Skeletal muscle cell (primary cell): Measurements from ENCODE around the gene EDN2.

ENCODE experiments used
- DNase-seq: peaks from one replicate; pipeline ENCODE4 v3.0.0-alpha.2; 2010; ENCODE audit warnings: low read depth
- H3K4me3 ChIP-seq: 2 replicates; pipeline ENCODE4 v1.5.1; 2011; ENCODE audit warnings: low read depth, mild to moderate bottlenecking, control low read depth, low read length, moderate library complexity

Gene EDN2

GRCh38 chr1:41474490-41475271, 9.8 kb downstream of the EDN2 start:
- no peak overlapping the region for H3K4me3 ChIP-seq
- DNase-seq: no peak

GRCh38 chr1:41473738-41474362, 10.6 kb downstream of the EDN2 start:
- H3K4me3 ChIP-seq: no peak overlapping the region

GRCh38 chr1:41471658-41472057, 12.8 kb downstream of the EDN2 start:
- no peak for DNase-seq
- no peak overlapping the region for H3K4me3 ChIP-seq

More at GRCh38 chr1:41473738-41474362, 10.6 kb downstream of the EDN2 start:
- no peak for DNase-seq

GRCh38 chr1:41469706-41470105, 14.8 kb downstream of the EDN2 start:
- no peak for DNase-seq
- H3K4me3 ChIP-seq: no peak overlapping the region

GRCh38 chr1:41468122-41468762, 16.2 kb downstream of the EDN2 start:
- no peak for DNase-seq
- no peak overlapping the region for H3K4me3 ChIP-seq

GRCh38 chr1:41467673-41468072, 16.8 kb downstream of the EDN2 start:
- no peak overlapping the region for H3K4me3 ChIP-seq
- no peak for DNase-seq

GRCh38 chr1:41466146-41466545, 18.3 kb downstream of the EDN2 start:
- DNase-seq: no peak
- no peak overlapping the region for H3K4me3 ChIP-seq

- DNase-seq: no peak
Measured at GRCh38 chr1:41465741-41466140, 18.7 kb downstream of the EDN2 start.

GRCh38 chr1:41464885-41465284, 19.6 kb downstream of the EDN2 start:
- DNase-seq: no peak
- no peak overlapping the region for H3K4me3 ChIP-seq

More at GRCh38 chr1:41465741-41466140, 18.7 kb downstream of the EDN2 start:
- no peak overlapping the region for H3K4me3 ChIP-seq

- no peak for DNase-seq
Measured at GRCh38 chr1:41463516-41463915, 21.0 kb downstream of the EDN2 start.

GRCh38 chr1:41462680-41463004, 21.8 kb downstream of the EDN2 start:
- no peak for DNase-seq
- H3K4me3 ChIP-seq: no peak overlapping the region

More at GRCh38 chr1:41463516-41463915, 21.0 kb downstream of the EDN2 start:
- no peak overlapping the region for H3K4me3 ChIP-seq

- H3K4me3 ChIP-seq: no peak overlapping the region
- DNase-seq: peak; percentile 21
Measured at GRCh38 chr1:41461790-41462679, 22.4 kb downstream of the EDN2 start.

GRCh38 chr1:41456847-41457540, 27.5 kb downstream of the EDN2 start:
- H3K4me3 ChIP-seq: no peak overlapping the region
- no peak for DNase-seq

- no peak overlapping the region for H3K4me3 ChIP-seq
- no peak for DNase-seq
Measured at GRCh38 chr1:41455479-41456332, 28.8 kb downstream of the EDN2 start.

- DNase-seq: peak; percentile 32
- H3K4me3 ChIP-seq: no peak overlapping the region
Measured at GRCh38 chr1:41454406-41454805, 30.1 kb downstream of the EDN2 start.

GRCh38 chr1:41452704-41453290, 31.7 kb downstream of the EDN2 start:
- DNase-seq: no peak
- no peak overlapping the region for H3K4me3 ChIP-seq

GRCh38 chr1:41450747-41451285, 33.7 kb downstream of the EDN2 start:
- DNase-seq: no peak
- H3K4me3 ChIP-seq: no peak overlapping the region
